NB4 (cell line): Measurements from ENCODE around the gene KRTAP19-8.

Source experiments
- MYC ChIP-seq: IDR thresholded peaks from 2 replicates; pipeline ENCODE4 v1.6.1; 2011; ENCODE audit warnings: low read depth, low read length
- POLR2A ChIP-seq: IDR thresholded peaks from 2 replicates; pipeline ENCODE4 v1.6.1; 2011; ENCODE audit warnings: mild to moderate bottlenecking; ENCODE audit not compliant: insufficient read length; ENCODE audit errors: extremely low read depth
- TF ChIP-seq, protein P1 (sequence below): IDR thresholded peaks from one replicate; pipeline ENCODE4 v1.5.1; 2012; ENCODE audit warnings: low read depth, low read length
- TF ChIP-seq, protein P2 (sequence below): IDR thresholded peaks from 2 replicates; pipeline ENCODE4 v1.6.1; 2011; ENCODE audit warnings: low read depth, low read length

DNA sequence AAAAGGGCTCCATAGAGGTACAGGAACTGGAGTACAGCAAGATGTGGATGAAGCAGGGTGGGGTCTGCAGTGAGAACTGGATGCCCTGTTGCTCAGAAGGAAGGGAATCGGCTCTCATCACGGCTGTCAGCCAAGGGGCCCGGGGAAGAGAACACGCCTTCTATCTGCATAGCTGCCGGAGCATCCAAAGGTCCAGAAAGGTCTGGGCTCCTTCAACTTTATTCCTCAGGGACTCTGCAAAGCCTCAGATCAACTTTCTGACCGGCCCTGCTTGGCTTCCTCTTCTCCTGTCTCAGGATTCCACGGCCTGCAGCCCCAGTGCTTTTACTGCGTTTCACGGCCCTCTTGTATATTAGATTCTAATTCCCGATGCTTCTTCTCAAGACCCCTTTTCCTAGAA, 34.8 kb downstream of the KRTAP19-8 start:
- TF ChIP-seq, protein P1, sequence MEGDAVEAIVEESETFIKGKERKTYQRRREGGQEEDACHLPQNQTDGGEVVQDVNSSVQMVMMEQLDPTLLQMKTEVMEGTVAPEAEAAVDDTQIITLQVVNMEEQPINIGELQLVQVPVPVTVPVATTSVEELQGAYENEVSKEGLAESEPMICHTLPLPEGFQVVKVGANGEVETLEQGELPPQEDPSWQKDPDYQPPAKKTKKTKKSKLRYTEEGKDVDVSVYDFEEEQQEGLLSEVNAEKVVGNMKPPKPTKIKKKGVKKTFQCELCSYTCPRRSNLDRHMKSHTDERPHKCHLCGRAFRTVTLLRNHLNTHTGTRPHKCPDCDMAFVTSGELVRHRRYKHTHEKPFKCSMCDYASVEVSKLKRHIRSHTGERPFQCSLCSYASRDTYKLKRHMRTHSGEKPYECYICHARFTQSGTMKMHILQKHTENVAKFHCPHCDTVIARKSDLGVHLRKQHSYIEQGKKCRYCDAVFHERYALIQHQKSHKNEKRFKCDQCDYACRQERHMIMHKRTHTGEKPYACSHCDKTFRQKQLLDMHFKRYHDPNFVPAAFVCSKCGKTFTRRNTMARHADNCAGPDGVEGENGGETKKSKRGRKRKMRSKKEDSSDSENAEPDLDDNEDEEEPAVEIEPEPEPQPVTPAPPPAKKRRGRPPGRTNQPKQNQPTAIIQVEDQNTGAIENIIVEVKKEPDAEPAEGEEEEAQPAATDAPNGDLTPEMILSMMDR, result no peak
- TF ChIP-seq POLR2A, result no peak
- TF ChIP-seq, protein P2, sequence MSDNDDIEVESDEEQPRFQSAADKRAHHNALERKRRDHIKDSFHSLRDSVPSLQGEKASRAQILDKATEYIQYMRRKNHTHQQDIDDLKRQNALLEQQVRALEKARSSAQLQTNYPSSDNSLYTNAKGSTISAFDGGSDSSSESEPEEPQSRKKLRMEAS, result no peak
- TF ChIP-seq MYC, result no peak
